ENCODE measurements around the gene CDON. TPM values are rescaled to one million over a fixed set of nuclear protein-coding genes. Genes with fewer than 3 reads are reported as not detected.

CDON gene, protein sequence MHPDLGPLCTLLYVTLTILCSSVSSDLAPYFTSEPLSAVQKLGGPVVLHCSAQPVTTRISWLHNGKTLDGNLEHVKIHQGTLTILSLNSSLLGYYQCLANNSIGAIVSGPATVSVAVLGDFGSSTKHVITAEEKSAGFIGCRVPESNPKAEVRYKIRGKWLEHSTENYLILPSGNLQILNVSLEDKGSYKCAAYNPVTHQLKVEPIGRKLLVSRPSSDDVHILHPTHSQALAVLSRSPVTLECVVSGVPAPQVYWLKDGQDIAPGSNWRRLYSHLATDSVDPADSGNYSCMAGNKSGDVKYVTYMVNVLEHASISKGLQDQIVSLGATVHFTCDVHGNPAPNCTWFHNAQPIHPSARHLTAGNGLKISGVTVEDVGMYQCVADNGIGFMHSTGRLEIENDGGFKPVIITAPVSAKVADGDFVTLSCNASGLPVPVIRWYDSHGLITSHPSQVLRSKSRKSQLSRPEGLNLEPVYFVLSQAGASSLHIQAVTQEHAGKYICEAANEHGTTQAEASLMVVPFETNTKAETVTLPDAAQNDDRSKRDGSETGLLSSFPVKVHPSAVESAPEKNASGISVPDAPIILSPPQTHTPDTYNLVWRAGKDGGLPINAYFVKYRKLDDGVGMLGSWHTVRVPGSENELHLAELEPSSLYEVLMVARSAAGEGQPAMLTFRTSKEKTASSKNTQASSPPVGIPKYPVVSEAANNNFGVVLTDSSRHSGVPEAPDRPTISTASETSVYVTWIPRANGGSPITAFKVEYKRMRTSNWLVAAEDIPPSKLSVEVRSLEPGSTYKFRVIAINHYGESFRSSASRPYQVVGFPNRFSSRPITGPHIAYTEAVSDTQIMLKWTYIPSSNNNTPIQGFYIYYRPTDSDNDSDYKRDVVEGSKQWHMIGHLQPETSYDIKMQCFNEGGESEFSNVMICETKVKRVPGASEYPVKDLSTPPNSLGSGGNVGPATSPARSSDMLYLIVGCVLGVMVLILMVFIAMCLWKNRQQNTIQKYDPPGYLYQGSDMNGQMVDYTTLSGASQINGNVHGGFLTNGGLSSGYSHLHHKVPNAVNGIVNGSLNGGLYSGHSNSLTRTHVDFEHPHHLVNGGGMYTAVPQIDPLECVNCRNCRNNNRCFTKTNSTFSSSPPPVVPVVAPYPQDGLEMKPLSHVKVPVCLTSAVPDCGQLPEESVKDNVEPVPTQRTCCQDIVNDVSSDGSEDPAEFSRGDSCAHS (N-terminal part only)
- 24.4 and 29.4 TPM in 2 replicates for total RNA-seq
- long read RNA-seq, partial matches to known transcripts, result 2 of 8 reads
- long read RNA-seq, other reads (novel, unspliced or antisense), result 5 of 8 reads

DNA sequence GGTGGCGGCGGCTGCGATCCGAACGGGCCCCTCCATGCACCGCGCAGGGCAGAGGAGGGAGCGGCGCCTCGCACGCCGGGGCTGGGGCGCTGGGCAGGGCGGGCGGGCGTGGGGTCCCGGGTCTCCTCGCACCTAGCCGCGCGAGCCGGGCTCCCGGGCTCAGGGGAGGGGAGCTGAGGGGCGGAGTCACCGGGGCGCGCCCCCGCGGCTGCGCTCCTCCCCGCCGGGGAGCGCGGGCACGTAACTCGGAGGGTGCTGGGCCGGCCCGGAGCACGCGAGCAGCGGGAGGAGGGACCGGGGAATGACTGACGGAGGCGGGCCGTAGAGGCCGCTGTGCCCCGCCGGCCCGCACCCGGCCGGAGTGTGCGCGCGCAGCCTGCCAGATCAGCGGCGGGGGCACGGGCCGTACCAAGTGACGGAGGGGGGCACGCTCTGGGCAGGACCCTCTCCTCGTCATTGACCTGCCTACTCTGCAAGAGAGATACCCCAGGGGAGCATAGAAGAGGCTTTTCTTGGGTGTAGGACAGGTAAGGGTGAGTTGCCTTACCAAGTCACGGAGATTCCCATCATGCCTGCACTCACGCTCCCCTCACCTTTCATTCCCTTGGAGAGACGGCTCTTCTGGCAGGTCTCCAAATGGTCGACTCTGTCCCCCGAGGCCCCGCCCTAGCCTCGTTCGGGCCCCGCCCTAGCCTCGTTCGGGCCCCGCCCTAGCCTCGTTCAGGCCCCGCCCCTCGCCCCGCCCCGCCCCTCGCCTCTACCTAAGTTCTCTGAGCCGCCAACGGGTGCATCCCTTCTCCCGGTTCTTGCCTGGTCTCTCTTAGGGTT, at the start of gene CDON:
CDON (minus strand) TSS at position 188 of the 828 bp plus-strand sequence. CDS start 39,390 bp downstream, outside the sequence.
- no peaks in the 10 kb centered on the region for H3K9me3 Mint-ChIP-seq (ENCODE audit: unreplicated experiment)
- H3K27ac Mint-ChIP-seq (ENCODE audit: unreplicated experiment), result peak within 1 kb of the TSS; percentile 96
- peaks cover 58% of the 10 kb centered on the region for H3K27me3 Mint-ChIP-seq (ENCODE audit: unreplicated experiment)
- H3K4me1 Mint-ChIP-seq (ENCODE audit: unreplicated experiment), result peaks cover 17% of the 10 kb centered on the region
- peak within 1 kb of the TSS; percentile 82 for H3K4me3 Mint-ChIP-seq (ENCODE audit: unreplicated experiment)
- DNase-seq (ENCODE audit: extremely low spot score, unreplicated experiment), result peak; percentile 97
- H3K36me3 Mint-ChIP-seq (ENCODE audit: unreplicated experiment), result peaks cover 8% of the 10 kb centered on the region
- TF ChIP-seq, protein P1, sequence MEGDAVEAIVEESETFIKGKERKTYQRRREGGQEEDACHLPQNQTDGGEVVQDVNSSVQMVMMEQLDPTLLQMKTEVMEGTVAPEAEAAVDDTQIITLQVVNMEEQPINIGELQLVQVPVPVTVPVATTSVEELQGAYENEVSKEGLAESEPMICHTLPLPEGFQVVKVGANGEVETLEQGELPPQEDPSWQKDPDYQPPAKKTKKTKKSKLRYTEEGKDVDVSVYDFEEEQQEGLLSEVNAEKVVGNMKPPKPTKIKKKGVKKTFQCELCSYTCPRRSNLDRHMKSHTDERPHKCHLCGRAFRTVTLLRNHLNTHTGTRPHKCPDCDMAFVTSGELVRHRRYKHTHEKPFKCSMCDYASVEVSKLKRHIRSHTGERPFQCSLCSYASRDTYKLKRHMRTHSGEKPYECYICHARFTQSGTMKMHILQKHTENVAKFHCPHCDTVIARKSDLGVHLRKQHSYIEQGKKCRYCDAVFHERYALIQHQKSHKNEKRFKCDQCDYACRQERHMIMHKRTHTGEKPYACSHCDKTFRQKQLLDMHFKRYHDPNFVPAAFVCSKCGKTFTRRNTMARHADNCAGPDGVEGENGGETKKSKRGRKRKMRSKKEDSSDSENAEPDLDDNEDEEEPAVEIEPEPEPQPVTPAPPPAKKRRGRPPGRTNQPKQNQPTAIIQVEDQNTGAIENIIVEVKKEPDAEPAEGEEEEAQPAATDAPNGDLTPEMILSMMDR (IDR thresholded peaks at IDR 0.05), result peak; percentile 26

DNA sequence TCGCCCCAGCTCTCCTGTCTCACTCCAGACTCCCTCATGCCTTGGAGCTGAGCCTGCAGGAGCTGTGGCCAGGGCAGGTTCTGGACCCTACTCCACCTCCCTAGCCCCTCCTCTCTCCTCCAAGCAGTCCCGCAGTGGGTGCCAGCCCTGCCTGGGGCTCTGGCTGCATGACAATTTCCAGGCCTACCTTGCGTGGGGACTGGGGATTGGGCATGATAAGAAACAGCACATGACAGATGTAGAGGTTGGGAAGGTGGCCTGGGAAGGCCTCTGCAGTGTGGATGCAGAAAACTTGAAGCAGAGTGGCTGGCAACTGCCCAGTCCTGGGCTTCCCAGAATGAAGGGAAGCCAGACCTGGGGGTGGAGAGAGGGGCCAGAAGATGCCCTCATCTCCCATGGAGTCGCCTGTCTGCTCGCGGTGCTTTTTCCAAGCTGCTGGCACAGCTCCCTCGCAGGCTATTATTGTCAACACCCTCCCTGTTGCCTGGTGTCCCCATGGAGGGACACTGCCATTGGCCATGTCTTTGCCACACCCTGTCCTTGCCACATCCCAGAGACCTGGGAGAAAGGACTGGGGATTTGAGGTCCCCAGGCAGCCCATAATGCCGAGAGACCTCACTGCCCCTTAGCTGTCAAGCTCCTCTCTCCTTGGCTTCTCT, 48.9 kb upstream of the CDON start:
- Mint-ChIP-seq H3K36me3 (ENCODE audit: unreplicated experiment) (no peaks in the 10 kb centered on the region), H3K9me3 (ENCODE audit: unreplicated experiment) (no peaks in the 10 kb centered on the region), H3K4me1 (ENCODE audit: unreplicated experiment) (peaks cover 72% of the 10 kb centered on the region), H3K4me3 (ENCODE audit: unreplicated experiment) (no peak overlapping the region), H3K27ac (ENCODE audit: unreplicated experiment) (peak overlapping the region; percentile 95), H3K27me3 (ENCODE audit: unreplicated experiment) (peaks cover 1% of the 10 kb centered on the region)
- TF ChIP-seq, protein P1 (IDR thresholded peaks at IDR 0.05), result no peak
- no peak for DNase-seq (ENCODE audit: extremely low spot score, unreplicated experiment)

DNA sequence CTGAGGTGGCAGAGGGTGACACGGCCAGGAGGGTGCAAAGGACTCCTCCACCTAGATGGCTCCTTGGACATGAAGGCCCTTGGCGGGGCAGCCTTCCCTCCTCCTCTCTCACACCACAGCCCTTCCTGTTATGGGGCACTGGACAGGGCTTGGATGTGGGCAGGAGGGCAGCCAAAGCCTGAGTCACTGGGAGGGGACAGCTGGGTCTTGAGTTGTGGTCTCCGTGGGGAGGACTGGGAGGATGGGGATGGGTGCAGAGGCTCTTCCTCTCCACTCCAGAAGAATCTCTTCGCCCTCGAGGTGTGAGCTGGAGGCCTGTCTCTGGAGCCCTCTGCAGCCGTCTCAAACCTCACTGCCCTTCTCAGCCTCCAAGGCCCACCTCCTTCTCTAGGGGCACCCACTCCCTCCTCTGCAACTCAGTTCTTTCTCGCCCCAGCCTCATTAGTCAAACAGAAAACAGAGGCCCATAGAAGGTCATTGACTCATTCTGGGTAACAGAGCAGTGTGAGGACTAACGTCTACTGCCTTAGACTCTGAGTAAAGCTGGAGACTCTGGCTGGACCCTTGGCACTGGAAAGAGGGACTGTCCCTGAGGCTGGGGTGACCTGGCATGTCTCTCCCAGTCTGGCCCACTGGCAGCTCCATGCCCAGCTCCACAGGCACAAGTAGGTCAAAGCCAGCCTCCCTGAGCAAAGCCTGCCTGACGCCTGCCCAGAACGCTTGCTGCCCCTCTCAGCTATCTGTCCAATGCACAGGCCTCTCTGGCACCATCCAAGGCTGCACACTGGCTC, 47.5 kb upstream of the CDON start:
- H3K9me3 Mint-ChIP-seq (ENCODE audit: unreplicated experiment), result no peaks in the 10 kb centered on the region
- H3K36me3 Mint-ChIP-seq (ENCODE audit: unreplicated experiment), result no peaks in the 10 kb centered on the region
- H3K4me1 Mint-ChIP-seq (ENCODE audit: unreplicated experiment), result peaks cover 69% of the 10 kb centered on the region
- no peak for DNase-seq (ENCODE audit: extremely low spot score, unreplicated experiment)
- peaks cover 3% of the 10 kb centered on the region for H3K27me3 Mint-ChIP-seq (ENCODE audit: unreplicated experiment)
- peak overlapping the region; percentile 61 for H3K27ac Mint-ChIP-seq (ENCODE audit: unreplicated experiment)
- no peak overlapping the region for H3K4me3 Mint-ChIP-seq (ENCODE audit: unreplicated experiment)
- TF ChIP-seq, protein P1 (IDR thresholded peaks at IDR 0.05), result no peak

All from osteocyte (in vitro differentiated cells).